HG03175 (cell line): ENCODE measurements around the gene KRT83.
A peak's percentile ranks its signal among the peaks of the same experiment; 100 is the strongest.

Source experiments
- ATAC-seq: cut with Tn5 transposase; IDR thresholded peaks from one replicate; pipeline ENCODE4 v1.9.1; 2021; ENCODE audit warnings: mild to moderate bottlenecking, moderate library complexity; ENCODE audit not compliant: unreplicated experiment

KRT83 gene

DNA sequence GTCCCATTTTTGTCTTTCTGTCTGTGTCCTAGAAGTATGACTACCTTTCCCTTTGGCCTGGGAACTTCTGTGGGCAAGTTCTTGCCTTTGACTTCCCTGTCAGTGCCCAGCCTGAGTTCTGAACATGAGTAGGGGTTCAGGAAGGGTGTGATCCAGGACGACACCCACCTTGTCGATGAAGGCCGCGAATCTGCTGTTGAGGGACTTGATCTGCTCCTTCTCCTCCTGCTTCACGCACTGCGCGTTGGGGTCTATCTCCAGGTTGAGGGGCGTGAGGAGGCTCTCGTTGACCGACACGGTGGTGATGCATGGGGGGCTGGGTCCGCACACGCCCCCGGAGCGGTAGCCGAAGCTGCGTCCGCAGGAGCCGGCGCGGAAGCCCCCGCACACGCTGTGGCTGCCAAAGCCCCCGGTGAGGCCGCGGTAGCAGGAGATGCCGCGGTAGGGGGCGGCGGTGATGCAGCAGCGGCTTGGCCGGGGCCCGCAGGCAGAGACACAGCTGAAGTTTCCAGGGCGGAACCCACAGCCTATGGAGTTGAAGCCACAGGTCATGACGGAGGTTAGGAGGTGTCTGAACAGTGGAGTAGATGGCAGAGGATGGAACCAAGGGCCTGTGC lies at the start of gene KRT83:
Gene KRT83, minus strand, starts transcription at position 615 of the 617 bp plus-strand sequence. Its CDS starts 63 bp downstream, at position 552.
- ATAC-seq: no peak

DNA sequence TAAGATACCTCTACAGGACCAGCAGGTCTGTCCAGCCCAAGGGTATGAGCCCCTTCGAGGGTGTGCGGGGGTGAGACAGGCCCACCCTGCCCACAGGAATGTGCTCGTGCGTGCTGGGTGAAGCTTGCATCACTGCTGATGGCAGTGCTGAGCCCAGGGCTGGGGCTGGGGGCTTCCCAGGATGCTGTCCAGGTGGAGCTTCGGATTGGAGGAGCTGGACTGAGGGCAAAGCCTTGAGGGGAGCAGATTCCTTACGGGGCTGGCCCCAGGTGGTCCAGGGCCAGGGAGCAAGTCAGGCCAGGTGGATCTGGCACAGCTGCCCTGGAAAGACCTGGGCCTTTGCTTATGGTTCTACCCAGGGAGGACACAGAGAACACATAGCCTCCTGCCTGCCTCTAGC lies 48.6 kb upstream of the KRT83 start:
- no peak for ATAC-seq

- ATAC-seq: no peak
Observed at GRCh38 chr12:52369211-52369610, 48.0 kb upstream of the KRT83 start.

- ATAC-seq: no peak
Observed at GRCh38 chr12:52368508-52368907, 47.3 kb upstream of the KRT83 start.

GRCh38 chr12:52367876-52368275 lies 46.7 kb upstream of the KRT83 start:
- ATAC-seq: no peak

- ATAC-seq: no peak
Observed at GRCh38 chr12:52366738-52367485, 45.7 kb upstream of the KRT83 start, which contains the start of gene KRT85. Gene KRT85, minus strand, starts transcription at chr12:52367481. Its CDS starts 76 bp downstream, at chr12:52367405.

DNA sequence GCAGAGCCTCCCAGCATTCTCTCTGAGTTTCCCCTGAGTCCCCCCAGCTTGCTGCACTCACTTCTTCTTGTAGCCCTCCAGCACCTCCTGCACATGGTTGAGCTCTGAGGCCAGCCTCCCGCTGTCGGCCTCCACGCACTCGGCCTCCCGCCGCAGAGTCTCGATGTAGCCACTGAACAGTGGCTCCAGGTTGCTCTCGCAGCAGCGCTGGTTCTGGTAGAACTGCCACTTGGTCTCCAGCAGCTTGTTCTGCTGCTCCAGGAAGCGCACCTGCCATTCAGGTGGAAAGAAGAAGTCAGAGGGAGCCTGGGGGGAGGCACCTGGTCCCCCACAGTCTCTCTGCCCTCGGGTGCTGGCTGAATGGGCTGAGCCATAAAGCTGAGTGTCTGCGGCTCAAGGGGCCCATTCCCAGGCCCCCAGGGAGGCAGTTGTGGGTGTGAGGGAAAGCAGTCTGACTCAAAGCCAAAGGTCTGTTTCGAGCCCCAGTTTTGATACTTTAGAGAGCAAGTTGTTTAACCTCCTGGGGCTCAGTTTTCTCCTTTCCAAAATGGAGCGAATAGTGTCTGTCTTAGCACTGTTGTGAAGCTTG lies 43.8 kb upstream of the KRT83 start:
- ATAC-seq: no peak

DNA sequence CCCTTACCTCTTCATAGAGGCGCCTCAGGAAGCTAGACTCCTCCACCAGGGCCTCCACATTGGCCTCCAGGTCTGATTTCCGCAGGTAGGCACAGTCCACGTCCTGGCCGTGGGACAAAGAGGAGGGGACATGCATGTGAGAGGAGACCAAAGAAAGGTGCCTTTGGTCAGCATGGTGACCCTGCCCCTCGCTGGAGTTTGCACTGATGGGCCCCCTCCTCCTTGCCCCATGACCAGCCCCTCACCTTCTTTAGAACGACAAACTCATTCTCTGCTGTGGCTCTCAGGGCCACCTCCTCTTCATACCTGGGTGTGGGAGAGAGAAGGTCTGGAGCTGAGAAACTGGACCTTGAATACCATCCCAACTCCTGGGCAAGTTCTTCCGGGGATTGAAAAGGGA lies 42.9 kb upstream of the KRT83 start:
- ATAC-seq: no peak

GRCh38 chr12:52363111-52363679 lies 42.0 kb upstream of the KRT83 start:
- no peak for ATAC-seq

DNA sequence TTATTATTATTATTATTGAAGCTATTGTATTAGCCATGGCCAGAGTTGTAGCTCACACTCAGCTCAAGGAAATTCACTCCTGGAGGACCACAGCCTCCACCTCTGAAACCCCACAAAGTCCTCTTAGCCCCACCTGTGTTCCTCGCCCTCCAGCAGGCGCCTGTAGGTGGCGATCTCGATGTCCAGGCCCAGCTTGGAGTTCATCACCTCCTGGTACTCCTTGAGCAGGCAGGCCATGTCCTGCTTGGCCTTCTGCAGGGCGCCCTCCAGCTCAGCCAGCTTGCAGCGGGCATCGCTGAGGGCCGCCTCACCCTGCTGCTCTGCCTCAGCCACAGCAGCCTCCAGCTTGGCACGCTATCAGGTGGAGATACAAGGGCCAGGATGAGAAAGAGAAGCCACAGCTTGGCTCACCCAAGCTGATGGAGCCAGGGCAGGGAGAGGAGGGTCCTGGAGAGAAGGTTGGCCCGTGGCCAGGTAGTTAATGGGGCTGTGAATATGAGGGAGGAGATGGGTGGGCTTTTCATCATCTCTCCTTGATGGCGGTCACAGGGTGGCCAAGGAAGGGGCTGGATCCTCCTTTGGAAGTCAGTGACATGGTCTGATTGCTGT lies 41.0 kb upstream of the KRT83 start:
- ATAC-seq: no peak

GRCh38 chr12:52361553-52361952 lies 40.4 kb upstream of the KRT83 start:
- no peak for ATAC-seq

DNA sequence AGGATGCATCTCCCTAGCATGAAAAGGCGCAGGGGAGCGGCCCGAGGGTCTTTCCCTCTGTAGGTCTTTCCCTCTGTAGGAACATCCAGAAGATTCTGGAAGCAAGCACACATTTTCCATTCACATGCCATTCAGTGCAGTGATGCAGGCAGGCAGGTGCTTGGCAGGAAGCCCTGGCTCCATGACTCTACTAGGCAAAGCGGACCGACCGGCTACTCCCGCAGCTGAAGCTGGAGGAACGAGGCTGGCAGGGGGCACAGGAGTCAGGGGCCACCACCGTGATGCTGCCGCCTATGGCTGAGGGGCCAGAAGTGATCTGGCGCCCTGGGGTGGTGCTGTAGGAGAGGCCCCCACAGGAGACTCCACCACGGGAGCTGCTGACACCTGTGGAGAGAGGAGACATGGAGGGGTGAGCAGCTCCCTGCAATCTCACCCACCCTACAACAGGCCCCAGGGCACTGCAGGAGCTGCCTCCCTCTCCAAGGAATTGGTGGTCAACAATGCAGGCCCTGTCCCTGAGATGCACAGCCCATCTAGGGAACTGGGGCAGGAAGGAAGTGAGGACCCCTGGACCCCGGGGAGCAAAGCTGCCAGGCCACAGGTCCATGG lies 39.6 kb upstream of the KRT83 start:
- ATAC-seq: no peak

DNA sequence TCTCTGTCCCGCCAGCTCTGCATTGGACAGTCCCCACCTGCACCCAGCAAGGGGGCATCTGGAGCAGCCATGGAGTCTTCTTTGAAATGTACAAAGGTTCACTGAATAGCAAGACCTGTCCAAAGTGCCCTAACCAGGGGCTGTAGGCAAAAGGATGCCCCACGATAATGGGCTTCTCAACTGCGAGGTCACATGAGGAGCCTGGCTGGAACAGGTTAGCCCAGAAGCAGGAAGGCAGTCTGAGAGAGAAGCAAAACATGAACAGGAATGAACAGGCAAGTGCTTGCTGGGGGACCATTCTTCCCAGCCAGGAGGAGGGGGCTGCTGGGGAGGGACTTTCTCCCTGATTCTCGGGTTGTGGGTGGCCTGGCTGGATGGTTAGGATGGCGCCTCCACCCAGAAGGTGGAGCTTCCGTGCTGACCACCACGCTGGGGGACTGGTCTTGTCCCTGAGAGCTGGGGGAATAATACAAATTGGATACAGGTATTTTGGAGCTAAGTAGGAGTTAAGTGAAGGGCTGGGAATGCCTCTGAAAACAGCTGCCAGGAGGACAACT lies 39.0 kb upstream of the KRT83 start:
- ATAC-seq: no peak

DNA sequence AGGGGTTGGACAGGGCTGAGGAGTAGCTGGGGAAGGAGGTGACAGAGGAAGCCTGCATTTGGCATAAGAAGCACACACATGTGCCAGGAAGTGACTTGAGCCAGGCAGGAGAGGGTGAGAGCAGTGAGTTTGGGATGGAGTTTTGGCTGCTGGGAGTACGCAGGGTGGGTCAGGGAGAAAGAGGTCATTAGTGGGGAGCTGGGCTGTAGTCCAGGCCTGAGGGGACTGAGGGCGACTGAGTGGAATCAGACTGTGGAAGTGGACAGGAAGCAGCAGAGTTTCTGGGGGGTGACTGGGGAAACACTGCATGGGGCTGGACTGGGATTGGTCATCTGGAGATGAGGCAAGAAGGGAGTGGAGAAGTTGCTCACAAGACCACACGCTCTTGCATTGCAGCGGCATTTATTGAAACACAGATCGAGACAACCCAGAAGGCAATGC lies 38.4 kb upstream of the KRT83 start:
- no peak for ATAC-seq

DNA sequence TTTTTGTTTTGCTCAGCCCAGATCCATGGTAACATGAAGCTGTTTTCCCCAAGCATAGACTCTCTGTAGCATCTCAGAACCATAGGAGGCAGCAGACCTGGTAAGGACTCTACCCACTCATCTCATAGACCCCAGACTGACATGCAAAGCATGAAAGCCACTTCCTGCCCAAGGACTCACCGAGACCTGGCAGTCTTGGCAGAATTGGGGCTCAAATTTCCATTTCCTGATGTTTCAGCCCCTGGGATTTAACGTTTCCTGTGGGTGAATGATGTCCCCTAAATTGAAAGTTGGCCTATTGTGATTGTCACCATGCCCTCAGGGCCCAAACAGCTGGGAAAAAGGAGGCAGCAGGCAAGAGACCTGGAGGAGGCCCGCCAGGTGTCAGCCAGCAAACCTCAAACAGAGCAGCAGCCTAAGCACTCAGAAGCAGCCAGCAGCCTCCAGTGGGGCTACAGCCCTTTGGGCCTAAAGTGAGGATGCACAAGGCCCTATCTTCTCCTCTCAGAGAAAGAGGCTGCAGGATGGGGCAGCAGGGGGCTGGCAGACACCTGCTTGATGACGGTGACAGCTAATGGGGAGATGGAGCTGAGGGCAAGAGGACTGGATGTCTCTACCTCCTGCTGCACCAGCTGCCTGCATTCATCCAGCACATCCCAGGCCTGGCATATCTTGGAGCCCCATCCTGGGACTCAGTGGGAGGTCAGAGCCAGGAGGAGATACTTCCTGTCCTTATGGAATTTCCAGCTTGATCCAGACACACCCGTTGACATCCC lies 37.6 kb upstream of the KRT83 start:
- ATAC-seq: peak; percentile 96

- ATAC-seq: no peak
Observed at GRCh38 chr12:52356762-52357580, 35.8 kb upstream of the KRT83 start.

DNA sequence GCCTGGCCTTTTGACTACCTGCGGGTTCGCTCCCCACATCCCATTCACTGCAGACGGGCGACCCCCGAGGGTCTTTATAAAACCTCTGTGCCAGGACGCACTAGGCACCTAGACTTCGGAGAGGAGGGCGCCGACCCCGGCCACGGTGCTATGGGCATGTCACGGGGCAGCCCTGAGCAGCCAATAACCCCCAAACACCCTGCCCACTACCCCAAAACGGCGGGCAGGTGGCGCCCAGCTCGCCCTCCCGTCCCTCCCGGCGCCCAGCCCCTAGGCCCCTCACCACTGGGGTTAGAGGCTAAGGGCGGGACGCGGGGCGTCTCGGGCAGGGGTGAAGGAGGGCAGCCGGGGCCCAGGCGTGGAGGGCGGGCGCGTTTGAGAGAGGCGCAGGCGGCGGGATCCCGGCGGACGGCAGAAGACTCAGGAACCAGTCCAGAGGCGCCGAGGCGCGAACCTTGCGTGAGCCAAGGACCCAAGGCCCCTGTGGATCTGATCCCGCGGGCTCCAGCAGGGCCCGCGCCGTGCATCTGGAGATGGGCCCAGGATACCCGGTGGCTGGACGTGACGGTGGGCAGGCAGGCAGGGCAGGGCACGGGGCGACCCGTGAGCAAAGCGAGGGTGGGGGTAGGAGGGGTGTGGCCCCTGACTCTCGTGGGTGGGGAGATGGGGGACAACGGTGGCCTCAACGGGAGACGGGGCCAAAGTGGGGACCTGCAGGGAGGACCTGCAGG lies 35.0 kb upstream of the KRT83 start:
- ATAC-seq: no peak

GRCh38 chr12:52355176-52355575 lies 34.0 kb upstream of the KRT83 start:
- no peak for ATAC-seq
